ENCODE results near the gene PCK1. TPM values are rescaled to one million over a fixed set of nuclear protein-coding genes. Genes with fewer than 3 reads are reported as not detected.

PCK1 gene
- total and polyA plus RNA-seq, 2 of the 13 experiments (the other 11 are each of a cell fraction or from before 2014, with no cell fraction given) = 6.5 to 12.6 TPM

DNA sequence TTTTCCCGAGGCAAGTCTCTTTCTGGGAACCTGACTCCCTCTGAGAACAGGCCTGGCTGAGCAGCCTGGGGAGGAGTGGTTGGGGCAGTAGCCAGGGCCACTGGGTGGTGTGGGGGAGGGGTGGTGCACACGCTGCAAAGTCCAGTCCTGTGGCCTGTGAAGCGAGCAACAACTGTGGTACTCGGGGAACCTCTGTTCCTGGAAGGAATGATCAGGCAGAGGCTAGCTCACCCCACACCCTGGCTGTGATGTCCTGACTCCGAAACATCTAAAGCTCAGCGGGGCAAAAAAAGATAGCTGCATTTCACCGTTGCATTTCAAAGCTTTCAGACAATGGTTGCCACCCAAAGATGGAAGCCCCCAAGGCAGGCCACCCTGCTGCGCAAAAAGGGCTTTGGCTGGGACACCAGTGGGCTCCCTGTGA, 25.5 kb downstream of the PCK1 start (continued):
- TF ChIP-seq, protein P1, sequence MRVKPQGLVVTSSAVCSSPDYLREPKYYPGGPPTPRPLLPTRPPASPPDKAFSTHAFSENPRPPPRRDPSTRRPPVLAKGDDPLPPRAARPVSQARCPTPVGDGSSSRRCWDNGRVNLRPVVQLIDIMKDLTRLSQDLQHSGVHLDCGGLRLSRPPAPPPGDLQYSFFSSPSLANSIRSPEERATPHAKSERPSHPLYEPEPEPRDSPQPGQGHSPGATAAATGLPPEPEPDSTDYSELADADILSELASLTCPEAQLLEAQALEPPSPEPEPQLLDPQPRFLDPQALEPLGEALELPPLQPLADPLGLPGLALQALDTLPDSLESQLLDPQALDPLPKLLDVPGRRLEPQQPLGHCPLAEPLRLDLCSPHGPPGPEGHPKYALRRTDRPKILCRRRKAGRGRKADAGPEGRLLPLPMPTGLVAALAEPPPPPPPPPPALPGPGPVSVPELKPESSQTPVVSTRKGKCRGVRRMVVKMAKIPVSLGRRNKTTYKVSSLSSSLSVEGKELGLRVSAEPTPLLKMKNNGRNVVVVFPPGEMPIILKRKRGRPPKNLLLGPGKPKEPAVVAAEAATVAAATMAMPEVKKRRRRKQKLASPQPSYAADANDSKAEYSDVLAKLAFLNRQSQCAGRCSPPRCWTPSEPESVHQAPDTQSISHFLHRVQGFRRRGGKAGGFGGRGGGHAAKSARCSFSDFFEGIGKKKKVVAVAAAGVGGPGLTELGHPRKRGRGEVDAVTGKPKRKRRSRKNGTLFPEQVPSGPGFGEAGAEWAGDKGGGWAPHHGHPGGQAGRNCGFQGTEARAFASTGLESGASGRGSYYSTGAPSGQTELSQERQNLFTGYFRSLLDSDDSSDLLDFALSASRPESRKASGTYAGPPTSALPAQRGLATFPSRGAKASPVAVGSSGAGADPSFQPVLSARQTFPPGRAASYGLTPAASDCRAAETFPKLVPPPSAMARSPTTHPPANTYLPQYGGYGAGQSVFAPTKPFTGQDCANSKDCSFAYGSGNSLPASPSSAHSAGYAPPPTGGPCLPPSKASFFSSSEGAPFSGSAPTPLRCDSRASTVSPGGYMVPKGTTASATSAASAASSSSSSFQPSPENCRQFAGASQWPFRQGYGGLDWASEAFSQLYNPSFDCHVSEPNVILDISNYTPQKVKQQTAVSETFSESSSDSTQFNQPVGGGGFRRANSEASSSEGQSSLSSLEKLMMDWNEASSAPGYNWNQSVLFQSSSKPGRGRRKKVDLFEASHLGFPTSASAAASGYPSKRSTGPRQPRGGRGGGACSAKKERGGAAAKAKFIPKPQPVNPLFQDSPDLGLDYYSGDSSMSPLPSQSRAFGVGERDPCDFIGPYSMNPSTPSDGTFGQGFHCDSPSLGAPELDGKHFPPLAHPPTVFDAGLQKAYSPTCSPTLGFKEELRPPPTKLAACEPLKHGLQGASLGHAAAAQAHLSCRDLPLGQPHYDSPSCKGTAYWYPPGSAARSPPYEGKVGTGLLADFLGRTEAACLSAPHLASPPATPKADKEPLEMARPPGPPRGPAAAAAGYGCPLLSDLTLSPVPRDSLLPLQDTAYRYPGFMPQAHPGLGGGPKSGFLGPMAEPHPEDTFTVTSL (CRISPR knock-in tag; IDR thresholded peaks at IDR 0.05; ENCODE audit: borderline replicate concordance) = peak; percentile 71
- TF ChIP-seq KLF6 (CRISPR knock-in tag; IDR thresholded peaks at IDR 0.05) (no peak), ZNF337 (CRISPR knock-in tag; IDR thresholded peaks at IDR 0.05; ENCODE audit: borderline replicate concordance, low read depth) (no peak), MLLT10 (CRISPR knock-in tag; IDR thresholded peaks at IDR 0.05) (no peak), ASH2L (IDR thresholded peaks at IDR 0.05; ENCODE audit: insufficient read length, low read depth, low read length) (no peak), SP2 (CRISPR knock-in tag; IDR thresholded peaks at IDR 0.05) (no peak), ZNF235 (CRISPR knock-in tag; IDR thresholded peaks at IDR 0.05; ENCODE audit: borderline replicate concordance) (no peak), ETV6 (CRISPR knock-in tag; conservative IDR thresholded peaks at IDR 0.05) (no peak), ZNF572 (CRISPR knock-in tag; IDR thresholded peaks at IDR 0.05) (peak; percentile 29; the same call in 1 of the 2 replicates), KDM5A (IDR thresholded peaks at IDR 0.05; ENCODE audit: borderline replicate concordance, low read length) (no peak), STAT5B (CRISPR knock-in tag; IDR thresholded peaks at IDR 0.05) (no peak), MTF1 (CRISPR knock-in tag; IDR thresholded peaks at IDR 0.05) (no peak), ZNF576 (CRISPR knock-in tag; IDR thresholded peaks at IDR 0.05) (no peak), STAG1 (CRISPR knock-in tag; IDR thresholded peaks at IDR 0.05) (0 out of 2 replicates have a peak, but pooled peaks have one; percentile 14), AGO1 (IDR thresholded peaks at IDR 0.05; ENCODE audit: low read depth, low read length, poor library complexity, severe bottlenecking) (no peak)
- TF ChIP-seq, protein P2, sequence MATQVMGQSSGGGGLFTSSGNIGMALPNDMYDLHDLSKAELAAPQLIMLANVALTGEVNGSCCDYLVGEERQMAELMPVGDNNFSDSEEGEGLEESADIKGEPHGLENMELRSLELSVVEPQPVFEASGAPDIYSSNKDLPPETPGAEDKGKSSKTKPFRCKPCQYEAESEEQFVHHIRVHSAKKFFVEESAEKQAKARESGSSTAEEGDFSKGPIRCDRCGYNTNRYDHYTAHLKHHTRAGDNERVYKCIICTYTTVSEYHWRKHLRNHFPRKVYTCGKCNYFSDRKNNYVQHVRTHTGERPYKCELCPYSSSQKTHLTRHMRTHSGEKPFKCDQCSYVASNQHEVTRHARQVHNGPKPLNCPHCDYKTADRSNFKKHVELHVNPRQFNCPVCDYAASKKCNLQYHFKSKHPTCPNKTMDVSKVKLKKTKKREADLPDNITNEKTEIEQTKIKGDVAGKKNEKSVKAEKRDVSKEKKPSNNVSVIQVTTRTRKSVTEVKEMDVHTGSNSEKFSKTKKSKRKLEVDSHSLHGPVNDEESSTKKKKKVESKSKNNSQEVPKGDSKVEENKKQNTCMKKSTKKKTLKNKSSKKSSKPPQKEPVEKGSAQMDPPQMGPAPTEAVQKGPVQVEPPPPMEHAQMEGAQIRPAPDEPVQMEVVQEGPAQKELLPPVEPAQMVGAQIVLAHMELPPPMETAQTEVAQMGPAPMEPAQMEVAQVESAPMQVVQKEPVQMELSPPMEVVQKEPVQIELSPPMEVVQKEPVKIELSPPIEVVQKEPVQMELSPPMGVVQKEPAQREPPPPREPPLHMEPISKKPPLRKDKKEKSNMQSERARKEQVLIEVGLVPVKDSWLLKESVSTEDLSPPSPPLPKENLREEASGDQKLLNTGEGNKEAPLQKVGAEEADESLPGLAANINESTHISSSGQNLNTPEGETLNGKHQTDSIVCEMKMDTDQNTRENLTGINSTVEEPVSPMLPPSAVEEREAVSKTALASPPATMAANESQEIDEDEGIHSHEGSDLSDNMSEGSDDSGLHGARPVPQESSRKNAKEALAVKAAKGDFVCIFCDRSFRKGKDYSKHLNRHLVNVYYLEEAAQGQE (IDR thresholded peaks at IDR 0.05; ENCODE audit: borderline replicate concordance in 1 of 2, low read depth in 1 of 2, low read length in 2 of 2) = no peak
- TF ChIP-seq, protein P3, sequence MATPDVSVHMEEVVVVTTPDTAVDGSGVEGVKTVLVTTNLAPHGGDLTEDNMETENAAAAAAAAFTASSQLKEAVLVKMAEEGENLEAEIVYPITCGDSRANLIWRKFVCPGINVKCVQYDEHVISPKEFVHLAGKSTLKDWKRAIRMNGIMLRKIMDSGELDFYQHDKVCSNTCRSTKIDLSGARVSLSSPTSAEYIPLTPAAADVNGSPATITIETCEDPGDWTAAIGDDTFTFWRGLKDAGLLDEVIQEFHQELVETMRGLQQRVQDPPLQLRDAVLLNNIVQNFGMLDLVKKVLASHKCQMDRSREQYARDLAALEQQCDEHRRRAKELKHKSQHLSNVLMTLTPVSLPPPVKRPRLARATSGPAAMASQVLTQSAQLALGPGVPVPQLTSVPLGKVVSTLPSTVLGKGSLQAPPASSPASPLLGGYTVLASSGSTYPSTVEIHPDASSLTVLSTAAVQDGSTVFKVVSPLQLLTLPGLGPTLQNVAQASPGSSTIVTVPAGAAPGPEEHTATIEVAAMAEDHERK (CRISPR knock-in tag; IDR thresholded peaks at IDR 0.05; ENCODE audit: low read depth) = no peak
- TF ChIP-seq, protein P4, sequence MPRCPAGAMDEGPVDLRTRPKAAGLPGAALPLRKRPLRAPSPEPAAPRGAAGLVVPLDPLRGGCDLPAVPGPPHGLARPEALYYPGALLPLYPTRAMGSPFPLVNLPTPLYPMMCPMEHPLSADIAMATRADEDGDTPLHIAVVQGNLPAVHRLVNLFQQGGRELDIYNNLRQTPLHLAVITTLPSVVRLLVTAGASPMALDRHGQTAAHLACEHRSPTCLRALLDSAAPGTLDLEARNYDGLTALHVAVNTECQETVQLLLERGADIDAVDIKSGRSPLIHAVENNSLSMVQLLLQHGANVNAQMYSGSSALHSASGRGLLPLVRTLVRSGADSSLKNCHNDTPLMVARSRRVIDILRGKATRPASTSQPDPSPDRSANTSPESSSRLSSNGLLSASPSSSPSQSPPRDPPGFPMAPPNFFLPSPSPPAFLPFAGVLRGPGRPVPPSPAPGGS (CRISPR knock-in tag; IDR thresholded peaks at IDR 0.05) = no peak
